HEK293T (cell line): ENCODE data around the gene DNMT1.

Experiments
- CTCF ChIA-PET: fragments of 350-600 bp; formaldehyde crosslinking; extraction: SDS; loops from one replicate; lab custom pipeline; 2021; ENCODE audit warnings: antibody characterized with exemption, inconsistent platforms; lab: Yijun Ruan, JAX
- POLR2A ChIA-PET: fragments of 350-600 bp; formaldehyde crosslinking; extraction: SDS; loops from one replicate; lab custom pipeline; 2020; ENCODE audit warnings: antibody characterized with exemption, inconsistent platforms; lab: Yijun Ruan, JAX
- DNase-seq: peaks from one replicate; pipeline ENCODE4 v3.0.0; 2012; ENCODE audit warnings: mixed read lengths; ENCODE audit errors: extremely low spot score
- ARNT ChIP-seq: fragments of 450-650 bp; IDR thresholded peaks from 2 replicates; pipeline ENCODE4 v1.6.1; 2017; ENCODE audit warnings: mild to moderate bottlenecking
- BHLHE40 ChIP-seq: fragments of 450-650 bp; IDR thresholded peaks from 2 replicates; pipeline ENCODE4 v1.6.1; 2016; ENCODE audit warnings: mild to moderate bottlenecking, moderate library complexity, borderline replicate concordance
- CTBP1 ChIP-seq: fragments of 450-650 bp; IDR thresholded peaks from 2 replicates; pipeline ENCODE4 v1.6.1; 2016; ENCODE audit warnings: borderline replicate concordance
- ELF4 ChIP-seq: fragments of 450-650 bp; IDR thresholded peaks from 2 replicates; pipeline ENCODE4 v1.6.1; 2017; ENCODE audit warnings: antibody characterized with exemption
- FOXA1 ChIP-seq: fragments of 450-650 bp; IDR thresholded peaks from 2 replicates; pipeline ENCODE4 v1.6.1; 2016; ENCODE audit warnings: mild to moderate bottlenecking
- FOXK2 ChIP-seq: fragments of 450-650 bp; IDR thresholded peaks from 2 replicates; pipeline ENCODE4 v1.6.1; 2016; ENCODE audit warnings: mild to moderate bottlenecking
- FOXM1 ChIP-seq: fragments of 450-650 bp; IDR thresholded peaks from 2 replicates; pipeline ENCODE4 v1.6.1; 2017; ENCODE audit warnings: mild to moderate bottlenecking, borderline replicate concordance
- HDGF ChIP-seq: fragments of 450-650 bp; IDR thresholded peaks from 2 replicates; pipeline ENCODE4 v1.6.1; 2017; ENCODE audit warnings: antibody characterized with exemption, borderline replicate concordance
- L3MBTL2 ChIP-seq: fragments of 450-650 bp; conservative IDR thresholded peaks from 2 replicates; pipeline ENCODE4 v1.6.1; 2016; ENCODE audit warnings: mild to moderate bottlenecking
- LEF1 ChIP-seq: fragments of 450-650 bp; IDR thresholded peaks from 2 replicates; pipeline ENCODE4 v1.6.1; 2017; ENCODE audit warnings: mild to moderate bottlenecking, borderline replicate concordance
- NFRKB ChIP-seq: fragments of 450-650 bp; IDR thresholded peaks from 2 replicates; pipeline ENCODE4 v1.6.1; 2016; ENCODE audit warnings: mild to moderate bottlenecking, moderate library complexity
- PKNOX1 ChIP-seq: fragments of 450-650 bp; IDR thresholded peaks from 2 replicates; pipeline ENCODE4 v1.6.1; 2016
- SP1 ChIP-seq: fragments of 450-650 bp; IDR thresholded peaks from 2 replicates; pipeline ENCODE4 v1.6.1; 2017
- SUZ12 ChIP-seq: fragments of 450-650 bp; IDR thresholded peaks from 2 replicates; pipeline ENCODE4 v1.6.1; 2016; ENCODE audit warnings: mild to moderate bottlenecking
- TARDBP ChIP-seq: fragments of 450-650 bp; IDR thresholded peaks from 2 replicates; pipeline ENCODE4 v1.6.1; 2016
- ZNF384 ChIP-seq: fragments of 450-650 bp; IDR thresholded peaks from 2 replicates; pipeline ENCODE4 v1.6.1; 2016

The DNMT1 gene

GRCh38 chr19:10151521-10151920 is 43.2 kb downstream of the DNMT1 start:
- POLR2A ChIA-PET: interaction anchor here (1.1 kb wide), 1 partner anchor 55 kb away, joined by 3 read pairs; no protein-coding TSS in a partner anchor
- no peak for DNase-seq
- CTCF ChIA-PET: no interaction called here
- no peak for TF ChIP-seq NFRKB
- no peak for TF ChIP-seq ZNF384
- TF ChIP-seq FOXK2: no peak
- no peak for TF ChIP-seq ELF4
- TF ChIP-seq SUZ12: no peak
- no peak for TF ChIP-seq SP1
- TF ChIP-seq L3MBTL2: no peak
- no peak for TF ChIP-seq FOXM1
- TF ChIP-seq BHLHE40: no peak
- TF ChIP-seq PKNOX1: no peak
- TF ChIP-seq TARDBP: no peak
- no peak for TF ChIP-seq FOXA1
- TF ChIP-seq HDGF: no peak

GRCh38 chr19:10149427-10149826 is 45.3 kb downstream of the DNMT1 start:
- ChIA-PET CTCF (no interaction called here), POLR2A (no interaction called here)
- no peak for DNase-seq
- TF ChIP-seq ZNF384 (no peak), ELF4 (no peak), BHLHE40 (no peak), HDGF (no peak), SP1 (no peak), NFRKB (no peak), FOXA1 (no peak), SUZ12 (no peak), LEF1 (no peak)

- TF ChIP-seq PKNOX1: no peak
- TF ChIP-seq HDGF: no peak
- no peak for TF ChIP-seq FOXM1
- no peak for TF ChIP-seq CTBP1
- no peak for TF ChIP-seq BHLHE40
- CTCF ChIA-PET: no interaction called here
- POLR2A ChIA-PET: no interaction called here
- no peak for DNase-seq
Measured at GRCh38 chr19:10146142-10146541, 48.6 kb downstream of the DNMT1 start.

GRCh38 chr19:10145031-10145430 is 49.7 kb downstream of the DNMT1 start:
- POLR2A ChIA-PET: no interaction called here
- no peak for DNase-seq
- TF ChIP-seq FOXA1 (no peak), NFRKB (no peak), L3MBTL2 (no peak), PKNOX1 (no peak), FOXK2 (no peak), SP1 (no peak), TARDBP (no peak), ZNF384 (no peak), SUZ12 (no peak), HDGF (no peak), ELF4 (no peak), LEF1 (no peak), BHLHE40 (no peak), CTBP1 (no peak), ARNT (no peak)
- CTCF ChIA-PET: interaction anchor here (1.1 kb wide), 1 partner anchor 14 kb away, joined by 6 read pairs; no protein-coding TSS in a partner anchor

- ChIA-PET CTCF (no interaction called here), POLR2A (no interaction called here)
- DNase-seq: no peak
- TF ChIP-seq LEF1 (no peak), PKNOX1 (no peak), NFRKB (no peak), TARDBP (no peak), SP1 (no peak), ZNF384 (no peak), SUZ12 (no peak), ELF4 (no peak), ARNT (no peak), FOXK2 (no peak), HDGF (no peak), FOXA1 (no peak)
Measured at GRCh38 chr19:10144361-10144760, 50.4 kb downstream of the DNMT1 start.

- POLR2A ChIA-PET: no interaction called here
- DNase-seq: no peak
- CTCF ChIA-PET: no interaction called here
- no peak for TF ChIP-seq SP1
- no peak for TF ChIP-seq CTBP1
- no peak for TF ChIP-seq PKNOX1
- no peak for TF ChIP-seq BHLHE40
- TF ChIP-seq ELF4: no peak
- no peak for TF ChIP-seq SUZ12
- TF ChIP-seq FOXM1: no peak
- no peak for TF ChIP-seq NFRKB
- TF ChIP-seq LEF1: no peak
- TF ChIP-seq HDGF: no peak
- TF ChIP-seq L3MBTL2: no peak
- no peak for TF ChIP-seq FOXK2
- TF ChIP-seq TARDBP: no peak
- no peak for TF ChIP-seq FOXA1
- no peak for TF ChIP-seq ZNF384
- TF ChIP-seq ARNT: no peak
Measured at GRCh38 chr19:10143681-10144080, 51.1 kb downstream of the DNMT1 start.
